ENCODE results near the gene DMC1. TPM values are rescaled to one million over a fixed set of nuclear protein-coding genes. Genes with fewer than 3 reads are reported as not detected.
A peak's percentile ranks its signal among the peaks of the same experiment; 100 is the strongest.

DMC1 gene
- polyA plus RNA-seq, 1 of the 3 experiments (the other 2 are of a cell fraction), result not detected

DNA sequence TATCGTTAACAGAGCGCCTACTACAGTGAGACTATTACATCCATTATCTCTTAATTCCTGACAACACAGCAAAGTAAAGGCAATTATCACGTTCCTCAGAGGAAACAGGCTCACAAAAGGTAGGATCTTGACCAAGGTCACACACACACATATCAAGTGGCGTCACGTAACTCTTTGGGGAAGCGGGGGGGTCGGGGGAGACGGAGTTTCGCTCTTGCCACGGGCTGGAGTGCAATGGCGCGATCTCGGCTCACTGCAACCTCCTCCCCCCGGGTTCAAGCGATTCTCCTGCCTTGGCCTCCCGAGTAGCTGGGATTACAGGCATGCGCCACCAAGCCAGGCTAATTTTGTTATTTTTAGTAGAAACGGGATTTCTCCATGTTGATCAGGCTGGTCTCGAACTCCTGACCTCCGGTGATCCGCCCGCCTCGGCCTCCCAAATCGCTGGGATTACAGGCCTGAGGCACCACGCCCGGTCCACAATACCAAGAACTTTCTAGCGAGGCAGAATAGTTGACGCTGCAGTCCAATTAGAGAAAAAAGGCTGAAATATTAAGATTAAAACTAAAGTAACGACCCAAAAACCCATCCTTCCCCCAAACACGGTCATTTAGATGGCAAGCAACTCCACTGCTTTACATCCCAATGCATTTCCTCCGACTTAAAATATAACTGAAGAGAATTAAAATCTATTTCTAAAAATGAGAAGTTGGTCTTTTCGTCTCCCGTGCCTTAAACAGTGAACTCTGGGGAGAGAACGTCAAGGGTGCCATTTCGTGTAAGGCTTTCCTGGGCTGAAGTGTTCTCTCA, 65.0 kb downstream of the DMC1 start:
- ChIA-PET CTCF (no interaction called here), POLR2A (interaction anchor here (0.6 kb wide), 1 partner anchor 1557 kb away, joined by 3 read pairs; no protein-coding TSS in a partner anchor)
- Histone ChIP-seq H3F3A (replicated peaks; ENCODE audit: insufficient read depth) (no peaks in the 10 kb centered on the region), H3K9me2 (no peaks in the 10 kb centered on the region), H3K9me3 (no peaks in the 10 kb centered on the region), H4K20me1 (ENCODE audit: insufficient read depth) (peaks cover 48% of the 10 kb centered on the region), H3K36me3 (replicated peaks in 1 of 2; ENCODE audit: control insufficient read depth in 1 of 2, insufficient read depth in 2 of 2, low read length in 1 of 2) (peaks cover 6 to 18% of the 10 kb centered on the region in 2 experiments), H3K4me2 (peak overlapping the region; percentile 78), H3K27me3 (ENCODE audit: insufficient read depth) (no peaks in the 10 kb centered on the region), H3K9ac (peak overlapping the region; percentile 98), H2AFZ (ENCODE audit: low read depth) (no peak overlapping the region), H3K79me2 (ENCODE audit: insufficient read depth) (peaks cover 61% of the 10 kb centered on the region), H3K4me1 (ENCODE audit: control insufficient read depth in 1 of 2, insufficient read depth in 2 of 2, low read depth in 1 of 2, low read length in 1 of 2) (peaks cover 2 to 9% of the 10 kb centered on the region in 2 experiments; a peak in 3 of 4 replicates), H3K27ac (ENCODE audit: low read depth in 2 of 2, low read length in 1 of 2) (peak overlapping the region; percentile 91 to 96), H3K4me3 (ENCODE audit: low read depth in 2 of 2, low read length in 1 of 2) (peak overlapping the region; percentile 67 to 73)
- TF ChIP-seq RXRA (IDR thresholded peaks at IDR 0.05; ENCODE audit: borderline replicate concordance, low read depth) (no peak), MXI1 (IDR thresholded peaks at IDR 0.05; ENCODE audit: low read depth, low read length) (no peak)
- TF ChIP-seq, protein P1, sequence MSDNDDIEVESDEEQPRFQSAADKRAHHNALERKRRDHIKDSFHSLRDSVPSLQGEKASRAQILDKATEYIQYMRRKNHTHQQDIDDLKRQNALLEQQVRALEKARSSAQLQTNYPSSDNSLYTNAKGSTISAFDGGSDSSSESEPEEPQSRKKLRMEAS (IDR thresholded peaks at IDR 0.05; ENCODE audit: low read depth), result no peak
- DNase-seq, result peak; percentile 11
- under 1% methylated on average over 20 of the region's 35 CpGs for WGBS (ENCODE audit: low lambda C conversion rate)

DNA sequence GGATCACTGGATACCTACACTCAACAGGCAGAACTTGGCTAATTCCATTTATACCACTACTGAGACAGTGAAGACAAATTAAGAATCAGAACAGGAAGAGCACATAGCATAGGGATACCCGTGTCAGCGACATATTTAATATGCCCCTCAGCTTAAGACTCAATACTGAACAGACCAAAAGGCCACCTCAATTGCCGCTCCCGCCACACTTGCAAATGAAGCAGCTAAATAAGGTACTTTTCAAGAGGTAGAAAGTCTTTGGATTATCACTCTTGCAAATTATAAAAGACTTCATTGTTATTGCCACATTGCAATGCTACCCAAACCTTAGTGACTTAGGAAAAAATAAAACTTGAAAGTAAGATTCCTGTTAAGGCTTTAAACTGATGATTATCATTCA, 67.0 kb downstream of the DMC1 start:
- WGBS (ENCODE audit: low lambda C conversion rate), result 74% methylated on average over 4 of the region's 4 CpGs
- TF ChIP-seq, protein P2, sequence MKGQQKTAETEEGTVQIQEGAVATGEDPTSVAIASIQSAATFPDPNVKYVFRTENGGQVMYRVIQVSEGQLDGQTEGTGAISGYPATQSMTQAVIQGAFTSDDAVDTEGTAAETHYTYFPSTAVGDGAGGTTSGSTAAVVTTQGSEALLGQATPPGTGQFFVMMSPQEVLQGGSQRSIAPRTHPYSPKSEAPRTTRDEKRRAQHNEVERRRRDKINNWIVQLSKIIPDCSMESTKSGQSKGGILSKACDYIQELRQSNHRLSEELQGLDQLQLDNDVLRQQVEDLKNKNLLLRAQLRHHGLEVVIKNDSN (IDR thresholded peaks at IDR 0.05; ENCODE audit: borderline replicate concordance, low read depth), result no peak
- TF ChIP-seq TAF1 (IDR thresholded peaks at IDR 0.05; ENCODE audit: borderline replicate concordance, low read depth, low read length), result no peak
- no peak for DNase-seq
- H3K9ac ChIP-seq, result peak overlapping the region; percentile 98; the same call in 1 of the 2 replicates
- H3K27ac ChIP-seq (ENCODE audit: low read depth in 2 of 2, low read length in 1 of 2), result no peak overlapping the region; a peak in 1 of 4 replicates
- peaks cover 61% of the 10 kb centered on the region for H4K20me1 ChIP-seq (ENCODE audit: insufficient read depth)
- peak overlapping the region; percentile 78 for H3K4me2 ChIP-seq
- no peaks in the 10 kb centered on the region for H3K9me2 ChIP-seq
- H3K79me2 ChIP-seq (ENCODE audit: insufficient read depth), result peaks cover 81% of the 10 kb centered on the region
- H3K4me1 ChIP-seq (ENCODE audit: control insufficient read depth in 1 of 2, insufficient read depth in 2 of 2, low read depth in 1 of 2, low read length in 1 of 2), result peaks cover 2 to 9% of the 10 kb centered on the region in 2 experiments; a peak in 3 of 4 replicates
- peak overlapping the region in 1 of 2 experiments; percentile 49; a peak in 1 of 4 replicates for H3K4me3 ChIP-seq (ENCODE audit: low read depth in 2 of 2, low read length in 1 of 2)
- no peaks in the 10 kb centered on the region for H3F3A ChIP-seq (replicated peaks; ENCODE audit: insufficient read depth)
- peaks cover 24 to 36% of the 10 kb centered on the region in 2 experiments for H3K36me3 ChIP-seq (replicated peaks in 1 of 2; ENCODE audit: control insufficient read depth in 1 of 2, insufficient read depth in 2 of 2, low read length in 1 of 2)
- no peak overlapping the region for H2AFZ ChIP-seq (ENCODE audit: low read depth)
- H3K9me3 ChIP-seq, result no peaks in the 10 kb centered on the region
- H3K27me3 ChIP-seq (ENCODE audit: insufficient read depth), result no peaks in the 10 kb centered on the region
- ChIA-PET CTCF (interaction anchor here (1.7 kb wide), 1 partner anchor 451 kb away, joined by 6 read pairs; no protein-coding TSS in a partner anchor), POLR2A (no interaction called here)
